Measurements from ENCODE around the gene STMN1. TPM values are rescaled to one million over a fixed set of nuclear protein-coding genes. Genes with fewer than 3 reads are reported as not detected.

Gene STMN1
- total RNA-seq, 1 experiment from 2014 or later: 368 TPM

GRCh38 chr1:25899792-25900191 lies 6.4 kb downstream of the STMN1 start:
- H2AFZ ChIP-seq (ENCODE audit: low read depth, low read length, poor library complexity, severe bottlenecking): no peak overlapping the region
- H3K27ac ChIP-seq (ENCODE audit: low read depth, low read length): no peak overlapping the region
- H3K9me3 ChIP-seq (ENCODE audit: control insufficient read depth in 1 of 2, insufficient read depth in 1 of 2, low read depth in 1 of 2, low read length in 2 of 2): no peaks in the 10 kb centered on the region
- POLR2A ChIA-PET: no interaction called here
- H3K27me3 ChIP-seq (ENCODE audit: insufficient read depth, low read length): no peaks in the 10 kb centered on the region
- ATAC-seq: no peak
- TF ChIP-seq EZH2phosphoT487 (IDR thresholded peaks at IDR 0.05; ENCODE audit: borderline replicate concordance): no peak
- no peak for TF ChIP-seq CTCF (IDR thresholded peaks at IDR 0.05 in 2 of 3, conservative IDR thresholded peaks at IDR 0.05 in 1 of 3; ENCODE audit: borderline replicate concordance in 1 of 3, insufficient read depth in 1 of 3, low read depth in 2 of 3, low read length in 2 of 3)
- TF ChIP-seq YY1 (IDR thresholded peaks at IDR 0.05; ENCODE audit: extremely low read depth, insufficient replicate concordance, low read depth, low read length): no peak
- no peak for TF ChIP-seq ELF1 (IDR thresholded peaks at IDR 0.05; ENCODE audit: borderline replicate concordance, low read depth)
- peaks cover 14 to 29% of the 10 kb centered on the region in 2 experiments for H3K4me1 ChIP-seq (ENCODE audit: control insufficient read depth in 1 of 2, insufficient read depth in 2 of 2, low read length in 2 of 2)
- H4K20me1 ChIP-seq (ENCODE audit: insufficient read depth): peaks cover 6% of the 10 kb centered on the region
- H3K36me3 ChIP-seq (ENCODE audit: control insufficient read depth in 1 of 2, insufficient read depth in 2 of 2, low read length in 2 of 2): peaks cover 45 to 60% of the 10 kb centered on the region in 2 experiments
- no TSS peak for BruUV-seq (replicated peaks)
- peaks cover 53% of the 10 kb centered on the region for H3K79me2 ChIP-seq (ENCODE audit: insufficient read depth, low read length)
- intact Hi-C loops (cut with micrococcal nuclease): loop anchor here (5.0 to 10.0 kb wide), 2 partner anchors 82 to 245 kb away; partner anchors contain the start of gene MTFR1L
- CTCF ChIA-PET: no interaction called here
- no peak overlapping the region for H3K9ac ChIP-seq (ENCODE audit: low read length)
- no peaks in the 10 kb centered on the region for H3K9me2 ChIP-seq (ENCODE audit: insufficient read depth)
- DNase-seq (ENCODE audit: low read depth, low spot score): no peak
- RAD21 ChIA-PET (ENCODE audit: low non-redundant PET in 1 of 2, low total read pairs in 2 of 2, uncharacterized antibody in 2 of 2, unreplicated experiment in 2 of 2): no interaction called here
- H3K4me2 ChIP-seq (ENCODE audit: low read length): no peak overlapping the region
- H3K4me3 ChIP-seq (replicated peaks in 1 of 2; ENCODE audit: low read depth in 1 of 2, low read length in 2 of 2): no peak overlapping the region

GRCh38 chr1:25898223-25899015 lies 7.8 kb downstream of the STMN1 start:
- ChIA-PET RAD21 (ENCODE audit: low non-redundant PET in 1 of 2, low total read pairs in 2 of 2, uncharacterized antibody in 2 of 2, unreplicated experiment in 2 of 2) (no interaction called here), CTCF (no interaction called here), POLR2A (interaction anchor here (0.9 kb wide), 1 partner anchor 99 kb away, joined by 3 read pairs; the partner anchor contains the start of gene PAFAH2)
- no peak overlapping the region for H3K4me3 ChIP-seq (replicated peaks in 1 of 2; ENCODE audit: low read depth in 1 of 2, low read length in 2 of 2)
- H4K20me1 ChIP-seq (ENCODE audit: insufficient read depth): no peaks in the 10 kb centered on the region
- H3K4me1 ChIP-seq (ENCODE audit: control insufficient read depth in 1 of 2, insufficient read depth in 2 of 2, low read length in 2 of 2): peaks cover 19 to 31% of the 10 kb centered on the region in 2 experiments
- peaks cover 38 to 51% of the 10 kb centered on the region in 2 experiments for H3K36me3 ChIP-seq (ENCODE audit: control insufficient read depth in 1 of 2, insufficient read depth in 2 of 2, low read length in 2 of 2)
- no peaks in the 10 kb centered on the region for H3K9me3 ChIP-seq (ENCODE audit: control insufficient read depth in 1 of 2, insufficient read depth in 1 of 2, low read depth in 1 of 2, low read length in 2 of 2)
- no peaks in the 10 kb centered on the region for H3K9me2 ChIP-seq (ENCODE audit: insufficient read depth)
- H3K4me2 ChIP-seq (ENCODE audit: low read length): no peak overlapping the region
- no TSS peak for BruUV-seq (replicated peaks)
- H3K27me3 ChIP-seq (ENCODE audit: insufficient read depth, low read length): no peaks in the 10 kb centered on the region
- ATAC-seq (no peak), DNase-seq (ENCODE audit: low read depth, low spot score) (no peak)
- intact Hi-C loops (cut with micrococcal nuclease): loop anchor here (5.0 to 10.0 kb wide), 2 partner anchors 81 to 246 kb away; partner anchors contain the start of gene MTFR1L
- H3K27ac ChIP-seq (ENCODE audit: low read depth, low read length): no peak overlapping the region
- no peak overlapping the region for H2AFZ ChIP-seq (ENCODE audit: low read depth, low read length, poor library complexity, severe bottlenecking)
- no peak overlapping the region for H3K9ac ChIP-seq (ENCODE audit: low read length)
- peaks cover 40% of the 10 kb centered on the region for H3K79me2 ChIP-seq (ENCODE audit: insufficient read depth, low read length)
- TF ChIP-seq POLR2AphosphoS5 (IDR thresholded peaks at IDR 0.05; ENCODE audit: low read depth, low read length): no peak
- TF ChIP-seq EGR1 (IDR thresholded peaks at IDR 0.05; ENCODE audit: low read depth): no peak
- no peak for TF ChIP-seq YY1 (IDR thresholded peaks at IDR 0.05; ENCODE audit: extremely low read depth, insufficient replicate concordance, low read depth, low read length)
- no peak for TF ChIP-seq EZH2 (IDR thresholded peaks at IDR 0.05)
